ENCODE data around the gene TMEM95. TPM values are rescaled to one million over a fixed set of nuclear protein-coding genes. Genes with fewer than 3 reads are reported as not detected.
"Not testable (repeated sequence)": the region's sequence is repeated elsewhere in the genome, so short reads cannot be mapped to it uniquely, and the experiment has no call there.

The TMEM95 gene
- total and polyA plus RNA-seq, 10 of the 15 experiments (the other 5 are each of a cell fraction or from before 2014, with no cell fraction given): 0.05 to 0.28 TPM; not detected in 8

DNA sequence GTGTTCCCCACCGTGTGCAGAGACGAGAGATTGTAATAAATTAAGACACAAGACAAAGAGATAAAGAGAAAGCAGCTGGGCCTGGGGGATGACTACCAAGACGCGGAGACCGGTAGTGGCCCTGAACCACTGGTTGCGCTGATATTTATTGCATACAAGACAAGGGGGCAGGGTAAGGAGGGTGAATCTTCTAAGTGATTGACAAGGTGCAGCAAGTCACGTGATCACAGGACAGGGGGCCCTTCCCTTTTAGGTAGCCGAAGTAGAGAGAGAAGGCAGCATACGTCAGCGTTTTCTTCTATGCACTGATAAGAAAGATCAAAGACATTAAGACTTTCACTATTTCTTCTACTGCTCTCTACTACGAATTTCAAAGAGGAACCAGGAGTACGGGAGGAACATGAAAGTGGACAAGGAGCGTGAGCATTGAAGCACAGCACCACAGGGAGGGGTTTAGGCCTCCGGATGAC is 22.3 kb upstream of the TMEM95 start:
- BruUV-seq (replicated peaks); intact Hi-C loops (cut with micrococcal nuclease; ENCODE audit: unreplicated experiment); DNase-seq (ENCODE audit: low read depth, low spot score); H3K9me3 ChIP-seq (replicated peaks; ENCODE audit: control insufficient read depth, insufficient read depth, low read length); RAD21 ChIA-PET (ENCODE audit: unreplicated experiment); H3K36me3 ChIP-seq (ENCODE audit: control insufficient read depth in 2 of 2, insufficient read depth in 2 of 2, low read length in 1 of 2); H3K27me3 ChIP-seq (replicated peaks in 1 of 2; ENCODE audit: control insufficient read depth in 2 of 2, insufficient read depth in 2 of 2, low read length in 1 of 2); in situ Hi-C loops (cut with MboI); SMC1A ChIA-PET (ENCODE audit: uncharacterized antibody, unreplicated experiment); POLR2A ChIA-PET; ATAC-seq; H4K20me1 ChIP-seq (ENCODE audit: control insufficient read depth, insufficient read depth): not testable (repeated sequence)
- H2AFZ ChIP-seq (ENCODE audit: control insufficient read depth, low read depth, low read length): peak overlapping the region; percentile 11; the same call in 1 of the 2 replicates
- peak overlapping the region; percentile 48; the same call in 1 of the 2 replicates for H3K9ac ChIP-seq (ENCODE audit: control insufficient read depth, insufficient read depth, low read length)
- H3K4me1 ChIP-seq (ENCODE audit: control insufficient read depth, insufficient read depth, low read length): peaks cover 38% of the 10 kb centered on the region
- CTCF ChIA-PET: interaction anchor here (1.4 kb wide), 1 partner anchor 228 kb away, joined by 3 read pairs; no protein-coding TSS in a partner anchor
- H3K79me2 ChIP-seq (ENCODE audit: control insufficient read depth, insufficient read depth, low read length): peaks cover 31% of the 10 kb centered on the region
- H3K4me2 ChIP-seq (ENCODE audit: control insufficient read depth, insufficient read depth): peak overlapping the region; percentile 85
- FAIRE-seq: peak; percentile 82
- peak overlapping the region; percentile 79 for H3K27ac ChIP-seq (ENCODE audit: control insufficient read depth, insufficient read depth)
- H3K4me3 ChIP-seq: peak overlapping the region; percentile 54; the same call in 1 of the 2 replicates
- 2% methylated on average over 14 of the region's 14 CpGs for WGBS (ENCODE audit: insufficient coverage, insufficient replicate concordance, low lambda C conversion rate, missing lambda C conversion rate)
- 0 out of 2 replicates have a peak, but pooled peaks have one; percentile 32 for TF ChIP-seq CBFB (IDR thresholded peaks at IDR 0.05; ENCODE audit: low read depth)
- peak; percentile 61 to 63; a peak in 3 of 4 replicates for TF ChIP-seq IKZF2 (IDR thresholded peaks at IDR 0.05)
- 0 out of 2 replicates have a peak, but pooled peaks have one; percentile 11 for TF ChIP-seq TAF1 (IDR thresholded peaks at IDR 0.05; ENCODE audit: borderline replicate concordance, low read depth, low read length)
- TF ChIP-seq RELB (IDR thresholded peaks at IDR 0.05; ENCODE audit: low read depth): peak; percentile 46; the same call in 1 of the 2 replicates
- TF ChIP-seq POLR2A (IDR thresholded peaks at IDR 0.05; ENCODE audit: low read depth, low read length): peak; percentile 59; the same call in 1 of the 2 replicates
- peak; percentile 72 for TF ChIP-seq POLR2AphosphoS5 (IDR thresholded peaks at IDR 0.05; ENCODE audit: low read length)
- TF ChIP-seq ATF7 (IDR thresholded peaks at IDR 0.05; ENCODE audit: low read depth): peak; percentile 62; the same call in 1 of the 2 replicates
- TF ChIP-seq SMAD5 (IDR thresholded peaks at IDR 0.05; ENCODE audit: low read depth): peak; percentile 73
- TF ChIP-seq IKZF1 (conservative IDR thresholded peaks at IDR 0.05): peak; percentile 42
- TF ChIP-seq NBN (IDR thresholded peaks at IDR 0.05): 0 out of 2 replicates have a peak, but pooled peaks have one; percentile 47
- TF ChIP-seq POU2F2 (IDR thresholded peaks at IDR 0.05; ENCODE audit: borderline replicate concordance, low read depth, low read length): peak; percentile 49; the same call in 2 of the 3 replicates
- TF ChIP-seq MEF2B (IDR thresholded peaks at IDR 0.05; ENCODE audit: partially characterized antibody, poor library complexity, severe bottlenecking): peak; percentile 45
- TF ChIP-seq, protein P1, sequence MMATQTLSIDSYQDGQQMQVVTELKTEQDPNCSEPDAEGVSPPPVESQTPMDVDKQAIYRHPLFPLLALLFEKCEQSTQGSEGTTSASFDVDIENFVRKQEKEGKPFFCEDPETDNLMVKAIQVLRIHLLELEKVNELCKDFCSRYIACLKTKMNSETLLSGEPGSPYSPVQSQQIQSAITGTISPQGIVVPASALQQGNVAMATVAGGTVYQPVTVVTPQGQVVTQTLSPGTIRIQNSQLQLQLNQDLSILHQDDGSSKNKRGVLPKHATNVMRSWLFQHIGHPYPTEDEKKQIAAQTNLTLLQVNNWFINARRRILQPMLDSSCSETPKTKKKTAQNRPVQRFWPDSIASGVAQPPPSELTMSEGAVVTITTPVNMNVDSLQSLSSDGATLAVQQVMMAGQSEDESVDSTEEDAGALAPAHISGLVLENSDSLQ (IDR thresholded peaks at IDR 0.05): peak; percentile 96
- TF ChIP-seq, protein P2, sequence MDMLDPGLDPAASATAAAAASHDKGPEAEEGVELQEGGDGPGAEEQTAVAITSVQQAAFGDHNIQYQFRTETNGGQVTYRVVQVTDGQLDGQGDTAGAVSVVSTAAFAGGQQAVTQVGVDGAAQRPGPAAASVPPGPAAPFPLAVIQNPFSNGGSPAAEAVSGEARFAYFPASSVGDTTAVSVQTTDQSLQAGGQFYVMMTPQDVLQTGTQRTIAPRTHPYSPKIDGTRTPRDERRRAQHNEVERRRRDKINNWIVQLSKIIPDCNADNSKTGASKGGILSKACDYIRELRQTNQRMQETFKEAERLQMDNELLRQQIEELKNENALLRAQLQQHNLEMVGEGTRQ (IDR thresholded peaks at IDR 0.05; ENCODE audit: borderline replicate concordance, low read depth, low read length): peak; percentile 40; the same call in 1 of the 2 replicates
- TF ChIP-seq RAD51 (IDR thresholded peaks at IDR 0.05): peak; percentile 99
- TF ChIP-seq PRDM15 (CRISPR knock-in tag; IDR thresholded peaks at IDR 0.05): 0 out of 2 replicates have a peak, but pooled peaks have one; percentile 37
- TF ChIP-seq PML (IDR thresholded peaks at IDR 0.05; ENCODE audit: low read length): 0 out of 2 replicates have a peak, but pooled peaks have one; percentile 37

Measured in GM12878 (cell line).